Measurements from ENCODE around the gene TRIM75. TPM values are rescaled to one million over a fixed set of nuclear protein-coding genes. Genes with fewer than 3 reads are reported as not detected.

TRIM75 gene
- total RNA-seq, 2 experiments from 2014 or later, result not detected

DNA sequence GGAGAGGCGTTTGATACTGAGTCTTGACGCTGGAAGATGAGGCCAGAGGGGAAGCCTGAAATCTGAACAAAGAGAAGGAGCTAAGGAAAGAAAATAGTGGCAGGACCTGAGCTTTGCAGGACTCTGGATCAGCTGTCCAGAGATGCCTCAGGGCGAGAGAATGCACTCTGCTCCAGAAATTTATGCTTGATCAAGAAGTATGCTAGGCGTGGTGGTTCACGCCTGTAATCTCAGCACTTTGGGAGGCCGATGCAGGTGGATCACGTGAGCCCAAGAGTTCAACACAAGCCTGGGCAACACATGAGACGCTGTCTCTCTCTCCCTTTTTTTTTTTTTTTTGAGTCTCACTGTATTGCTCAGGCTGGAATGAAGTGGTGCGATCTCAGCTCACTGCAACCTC is 1.9 kb downstream of the TRIM75 start:
- H3K4me3 Mint-ChIP-seq, result no peak overlapping the region
- ChIA-PET POLR2A (no interaction called here), CTCF (no interaction called here)
- H3K4me3 ChIP-seq (ENCODE audit: low read length), result no peak overlapping the region
- H3K36me3 ChIP-seq (ENCODE audit: insufficient read depth, low read length), result no peaks in the 10 kb centered on the region
- H3K27ac Mint-ChIP-seq, result no peak overlapping the region
- no peak for ATAC-seq (ENCODE audit: poor library complexity)
- H3K4me1 ChIP-seq (ENCODE audit: insufficient read depth, low read length), result no peaks in the 10 kb centered on the region
- H3K9me3 Mint-ChIP-seq, result no peaks in the 10 kb centered on the region
- intact Hi-C loops (cut with DNase I, micrococcal nuclease), result no loop called here
- H3K27me3 Mint-ChIP-seq, result peaks cover 4% of the 10 kb centered on the region
- peaks cover 0 to 2% of the 10 kb centered on the region in 2 experiments for H3K27me3 ChIP-seq (ENCODE audit: control insufficient read depth in 1 of 2, insufficient read depth in 2 of 2, low read length in 2 of 2)
- DNase-seq, result no peak
- no peaks in the 10 kb centered on the region for H3K4me1 Mint-ChIP-seq (ENCODE audit: low read depth)
- H3K36me3 Mint-ChIP-seq (ENCODE audit: low read depth), result no peaks in the 10 kb centered on the region
- no peak overlapping the region for H3K27ac ChIP-seq (ENCODE audit: low read depth in 1 of 2, low read length in 2 of 2)
- no peaks in the 10 kb centered on the region for H3K9me3 ChIP-seq (ENCODE audit: control insufficient read depth in 1 of 2, insufficient read depth in 1 of 2, low read length in 2 of 2)
- TF ChIP-seq, protein P1, sequence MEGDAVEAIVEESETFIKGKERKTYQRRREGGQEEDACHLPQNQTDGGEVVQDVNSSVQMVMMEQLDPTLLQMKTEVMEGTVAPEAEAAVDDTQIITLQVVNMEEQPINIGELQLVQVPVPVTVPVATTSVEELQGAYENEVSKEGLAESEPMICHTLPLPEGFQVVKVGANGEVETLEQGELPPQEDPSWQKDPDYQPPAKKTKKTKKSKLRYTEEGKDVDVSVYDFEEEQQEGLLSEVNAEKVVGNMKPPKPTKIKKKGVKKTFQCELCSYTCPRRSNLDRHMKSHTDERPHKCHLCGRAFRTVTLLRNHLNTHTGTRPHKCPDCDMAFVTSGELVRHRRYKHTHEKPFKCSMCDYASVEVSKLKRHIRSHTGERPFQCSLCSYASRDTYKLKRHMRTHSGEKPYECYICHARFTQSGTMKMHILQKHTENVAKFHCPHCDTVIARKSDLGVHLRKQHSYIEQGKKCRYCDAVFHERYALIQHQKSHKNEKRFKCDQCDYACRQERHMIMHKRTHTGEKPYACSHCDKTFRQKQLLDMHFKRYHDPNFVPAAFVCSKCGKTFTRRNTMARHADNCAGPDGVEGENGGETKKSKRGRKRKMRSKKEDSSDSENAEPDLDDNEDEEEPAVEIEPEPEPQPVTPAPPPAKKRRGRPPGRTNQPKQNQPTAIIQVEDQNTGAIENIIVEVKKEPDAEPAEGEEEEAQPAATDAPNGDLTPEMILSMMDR (IDR thresholded peaks at IDR 0.05), result no peak

DNA sequence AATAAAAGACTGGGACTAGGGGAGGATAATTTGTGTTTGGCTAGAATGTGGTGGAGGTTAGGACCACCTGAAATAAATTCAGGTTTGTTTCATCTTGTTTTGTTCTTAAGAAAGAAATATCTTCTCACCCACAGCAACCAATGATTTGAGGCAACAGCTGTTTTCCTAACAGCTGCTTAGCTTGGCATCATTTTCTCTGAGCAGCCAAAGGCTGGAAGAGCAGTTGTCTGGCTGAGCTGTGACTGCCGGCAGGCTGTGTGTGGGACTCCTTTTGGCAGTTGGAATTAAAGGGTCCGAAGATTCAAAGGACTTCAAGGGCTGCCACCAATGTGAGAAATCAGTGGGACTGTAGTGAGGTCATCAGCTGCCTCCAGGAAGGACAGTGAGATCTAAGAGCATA is 5.0 kb downstream of the TRIM75 start:
- H3K4me3 ChIP-seq (ENCODE audit: low read length), result no peak overlapping the region
- ATAC-seq (ENCODE audit: poor library complexity) (no peak), DNase-seq (no peak)
- ChIA-PET POLR2A (no interaction called here), CTCF (no interaction called here)
- H3K9me3 ChIP-seq (ENCODE audit: control insufficient read depth in 1 of 2, insufficient read depth in 1 of 2, low read length in 2 of 2), result no peaks in the 10 kb centered on the region
- no peaks in the 10 kb centered on the region for H3K27me3 Mint-ChIP-seq
- H3K27me3 ChIP-seq (ENCODE audit: control insufficient read depth in 1 of 2, insufficient read depth in 2 of 2, low read length in 2 of 2), result peaks cover 0 to 2% of the 10 kb centered on the region in 2 experiments
- no peaks in the 10 kb centered on the region for H3K4me1 ChIP-seq (ENCODE audit: insufficient read depth, low read length)
- no peaks in the 10 kb centered on the region for H3K9me3 Mint-ChIP-seq
- intact Hi-C loops (cut with DNase I, micrococcal nuclease), result no loop called here
- H3K36me3 Mint-ChIP-seq (ENCODE audit: low read depth), result no peaks in the 10 kb centered on the region
- no peak overlapping the region for H3K27ac Mint-ChIP-seq
- no peak overlapping the region for H3K27ac ChIP-seq (ENCODE audit: low read depth in 1 of 2, low read length in 2 of 2)
- H3K4me1 Mint-ChIP-seq (ENCODE audit: low read depth), result no peaks in the 10 kb centered on the region
- no peaks in the 10 kb centered on the region for H3K36me3 ChIP-seq (ENCODE audit: insufficient read depth, low read length)
- no peak overlapping the region for H3K4me3 Mint-ChIP-seq
- TF ChIP-seq, protein P1 (IDR thresholded peaks at IDR 0.05), result no peak

DNA sequence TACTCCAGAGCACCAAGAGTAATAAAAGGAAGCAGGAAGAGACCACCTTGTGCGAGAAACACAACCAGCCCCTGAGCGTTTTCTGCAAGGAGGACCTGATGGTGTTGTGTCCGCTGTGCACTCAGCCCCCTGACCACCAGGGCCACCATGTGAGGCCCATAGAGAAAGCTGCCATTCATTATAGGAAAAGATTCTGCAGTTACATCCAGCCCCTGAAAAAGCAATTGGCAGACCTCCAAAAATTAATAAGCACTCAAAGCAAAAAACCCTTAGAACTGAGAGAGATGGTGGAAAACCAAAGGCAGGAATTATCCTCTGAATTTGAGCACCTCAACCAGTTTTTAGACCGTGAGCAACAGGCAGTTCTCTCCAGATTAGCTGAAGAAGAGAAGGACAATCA is 5.7 kb downstream of the TRIM75 start:
- no peak for DNase-seq
- Histone ChIP-seq H3K4me1 (ENCODE audit: insufficient read depth, low read length) (no peaks in the 10 kb centered on the region), H3K9me3 (ENCODE audit: control insufficient read depth in 1 of 2, insufficient read depth in 1 of 2, low read length in 2 of 2) (no peaks in the 10 kb centered on the region), H3K27ac (ENCODE audit: low read depth in 1 of 2, low read length in 2 of 2) (no peak overlapping the region), H3K27me3 (ENCODE audit: control insufficient read depth in 1 of 2, insufficient read depth in 2 of 2, low read length in 2 of 2) (no peaks in the 10 kb centered on the region), H3K36me3 (ENCODE audit: insufficient read depth, low read length) (no peaks in the 10 kb centered on the region), H3K4me3 (ENCODE audit: low read length) (no peak overlapping the region)
- POLR2A ChIA-PET, result no interaction called here
- no peak overlapping the region for H3K4me3 Mint-ChIP-seq
- TF ChIP-seq, protein P1 (IDR thresholded peaks at IDR 0.05), result no peak
- H3K9me3 Mint-ChIP-seq, result no peaks in the 10 kb centered on the region
- intact Hi-C loops (cut with DNase I, micrococcal nuclease), result no loop called here
- no peak for ATAC-seq (ENCODE audit: poor library complexity)
- no peak overlapping the region for H3K27ac Mint-ChIP-seq
- no peaks in the 10 kb centered on the region for H3K4me1 Mint-ChIP-seq (ENCODE audit: low read depth)
- CTCF ChIA-PET, result no interaction called here
- H3K36me3 Mint-ChIP-seq (ENCODE audit: low read depth), result no peaks in the 10 kb centered on the region
- no peaks in the 10 kb centered on the region for H3K27me3 Mint-ChIP-seq

Measured in CD4-positive, alpha-beta T cell (primary cell).